Measurements from ENCODE around the gene ADAM12. TPM values are rescaled to one million over a fixed set of nuclear protein-coding genes. Genes with fewer than 3 reads are reported as not detected.

Gene ADAM12
- total and polyA plus RNA-seq, 2 donors (not counting 3 experiments of a cell fraction or from before 2014, with no cell fraction given), result 0.22 to 0.33 TPM

DNA sequence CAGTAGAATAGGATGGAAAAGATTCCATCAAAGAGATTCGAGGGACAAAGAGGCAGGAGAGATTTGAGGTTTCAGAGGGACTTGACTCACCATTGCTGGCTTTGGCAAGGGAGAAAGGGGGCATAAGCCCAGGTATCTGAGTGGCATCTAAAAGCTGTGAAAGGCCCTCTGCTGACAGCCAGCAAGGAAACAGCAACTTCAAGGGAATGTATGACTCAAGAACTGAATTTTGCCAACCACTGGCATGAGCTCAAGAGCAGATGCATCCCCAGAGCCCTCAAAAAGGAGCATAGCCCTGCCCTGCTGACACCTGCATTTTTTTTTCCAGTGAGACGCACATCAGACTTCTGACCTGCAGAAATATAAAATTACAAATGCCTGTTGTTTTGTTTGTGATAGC is 19.6 kb upstream of the ADAM12 start:
- intact Hi-C loops (cut with micrococcal nuclease), result no loop called here
- FAIRE-seq (no peak), DNase-seq (ENCODE audit: low read depth, low spot score) (no peak)
- Histone ChIP-seq H3K9me3 (replicated peaks; ENCODE audit: control insufficient read depth, insufficient read depth, low read length) (no peaks in the 10 kb centered on the region), H2AFZ (ENCODE audit: low read depth, low read length) (no peak overlapping the region), H3K79me2 (ENCODE audit: control insufficient read depth, insufficient read depth, low read length) (no peaks in the 10 kb centered on the region), H3K27me3 (ENCODE audit: control insufficient read depth in 2 of 2, insufficient read depth in 2 of 2, low read length in 2 of 2) (no peaks in the 10 kb centered on the region), H3K4me3 (replicated peaks in 1 of 3; ENCODE audit: insufficient read depth in 1 of 3, low read depth in 1 of 3, low read length in 3 of 3) (no peak overlapping the region), H3K36me3 (ENCODE audit: control insufficient read depth in 2 of 2, extremely low read depth in 1 of 2, insufficient read depth in 2 of 2, low read length in 2 of 2) (no peaks in the 10 kb centered on the region), H3K4me2 (ENCODE audit: insufficient read depth, low read length) (no peak overlapping the region), H3K4me1 (ENCODE audit: control insufficient read depth, extremely low read depth, insufficient read depth, low read length) (no peaks in the 10 kb centered on the region), H4K20me1 (replicated peaks; ENCODE audit: control insufficient read depth, extremely low read depth, insufficient read depth, low read length) (no peaks in the 10 kb centered on the region), H3K27ac (ENCODE audit: insufficient read depth, low read depth, low read length) (no peak overlapping the region), H3K9me1 (replicated peaks; ENCODE audit: control insufficient read depth, extremely low read depth, insufficient read depth, low read length) (no peaks in the 10 kb centered on the region), H3K9ac (replicated peaks; ENCODE audit: extremely low read depth, insufficient read depth, low read length) (no peak overlapping the region)
- TF ChIP-seq, protein P1, sequence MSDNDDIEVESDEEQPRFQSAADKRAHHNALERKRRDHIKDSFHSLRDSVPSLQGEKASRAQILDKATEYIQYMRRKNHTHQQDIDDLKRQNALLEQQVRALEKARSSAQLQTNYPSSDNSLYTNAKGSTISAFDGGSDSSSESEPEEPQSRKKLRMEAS (IDR thresholded peaks at IDR 0.05; ENCODE audit: insufficient read depth, insufficient read length), result no peak
- TF ChIP-seq EZH2 (IDR thresholded peaks at IDR 0.05; ENCODE audit: borderline replicate concordance, low read depth, low read length, severe bottlenecking), result no peak
- BruUV-seq (replicated peaks), result no TSS peak
- dilution Hi-C loops (cut with MboI; ENCODE audit: extremely low pct_ligation_motif_present, low sequenced_read_pairs), result no loop called here
- ChIA-PET POLR2A (no interaction called here), CTCF (no interaction called here)

DNA sequence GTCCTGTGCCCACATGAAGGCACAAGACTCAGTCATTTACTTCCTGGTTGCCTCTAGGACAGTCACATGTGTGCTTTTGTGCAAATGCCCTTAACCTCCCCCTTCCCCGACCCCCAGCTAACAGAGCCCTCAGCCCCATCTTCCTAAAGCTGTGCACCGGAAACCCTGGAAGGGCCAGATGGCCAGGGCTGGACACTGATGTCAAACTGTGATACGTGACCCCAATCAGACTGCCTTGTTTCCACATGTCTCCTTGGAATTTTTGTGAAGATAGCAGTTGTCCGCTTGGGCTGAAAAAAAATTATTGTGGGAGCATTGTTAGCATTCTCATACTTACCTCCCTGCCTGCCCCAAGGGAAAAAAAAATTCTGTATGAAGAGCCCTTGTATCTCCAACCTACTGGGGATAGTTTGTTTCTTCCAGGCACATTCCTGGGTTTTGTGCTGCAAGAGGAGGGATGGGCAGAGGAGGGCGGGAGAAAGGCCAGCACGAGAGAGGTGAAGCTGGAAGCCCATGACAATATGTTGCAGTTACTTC is 17.0 kb upstream of the ADAM12 start:
- no peak overlapping the region for H3K4me3 ChIP-seq (replicated peaks in 1 of 3; ENCODE audit: insufficient read depth in 1 of 3, low read depth in 1 of 3, low read length in 3 of 3)
- no peaks in the 10 kb centered on the region for H3K36me3 ChIP-seq (ENCODE audit: control insufficient read depth in 2 of 2, extremely low read depth in 1 of 2, insufficient read depth in 2 of 2, low read length in 2 of 2)
- dilution Hi-C loops (cut with MboI; ENCODE audit: extremely low pct_ligation_motif_present, low sequenced_read_pairs) (no loop called here), intact Hi-C loops (cut with micrococcal nuclease) (no loop called here)
- TF ChIP-seq JUN (IDR thresholded peaks at IDR 0.05; ENCODE audit: borderline replicate concordance, insufficient read depth, insufficient read length, low read depth) (no peak), FOS (IDR thresholded peaks at IDR 0.05; ENCODE audit: borderline replicate concordance, insufficient read depth, low read length) (no peak), GATA2 (IDR thresholded peaks at IDR 0.05; ENCODE audit: insufficient read depth, insufficient read length, low read depth, low read length) (no peak), POLR2AphosphoS5 (IDR thresholded peaks at IDR 0.05; ENCODE audit: insufficient read depth, low read depth, low read length) (no peak), MYC (IDR thresholded peaks at IDR 0.05; ENCODE audit: low read depth, low read length) (no peak), EZH2 (IDR thresholded peaks at IDR 0.05; ENCODE audit: borderline replicate concordance, low read depth, low read length, severe bottlenecking) (no peak), POLR2A (IDR thresholded peaks at IDR 0.05; ENCODE audit: low read depth, low read length) (no peak)
- TF ChIP-seq, protein P1 (IDR thresholded peaks at IDR 0.05; ENCODE audit: insufficient read depth, insufficient read length), result no peak
- TF ChIP-seq, protein P2, sequence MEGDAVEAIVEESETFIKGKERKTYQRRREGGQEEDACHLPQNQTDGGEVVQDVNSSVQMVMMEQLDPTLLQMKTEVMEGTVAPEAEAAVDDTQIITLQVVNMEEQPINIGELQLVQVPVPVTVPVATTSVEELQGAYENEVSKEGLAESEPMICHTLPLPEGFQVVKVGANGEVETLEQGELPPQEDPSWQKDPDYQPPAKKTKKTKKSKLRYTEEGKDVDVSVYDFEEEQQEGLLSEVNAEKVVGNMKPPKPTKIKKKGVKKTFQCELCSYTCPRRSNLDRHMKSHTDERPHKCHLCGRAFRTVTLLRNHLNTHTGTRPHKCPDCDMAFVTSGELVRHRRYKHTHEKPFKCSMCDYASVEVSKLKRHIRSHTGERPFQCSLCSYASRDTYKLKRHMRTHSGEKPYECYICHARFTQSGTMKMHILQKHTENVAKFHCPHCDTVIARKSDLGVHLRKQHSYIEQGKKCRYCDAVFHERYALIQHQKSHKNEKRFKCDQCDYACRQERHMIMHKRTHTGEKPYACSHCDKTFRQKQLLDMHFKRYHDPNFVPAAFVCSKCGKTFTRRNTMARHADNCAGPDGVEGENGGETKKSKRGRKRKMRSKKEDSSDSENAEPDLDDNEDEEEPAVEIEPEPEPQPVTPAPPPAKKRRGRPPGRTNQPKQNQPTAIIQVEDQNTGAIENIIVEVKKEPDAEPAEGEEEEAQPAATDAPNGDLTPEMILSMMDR (IDR thresholded peaks at IDR 0.05; ENCODE audit: extremely low read depth in 1 of 2, insufficient read depth in 1 of 2, low read depth in 1 of 2, low read length in 2 of 2), result no peak
- no peak overlapping the region for H3K4me2 ChIP-seq (ENCODE audit: insufficient read depth, low read length)
- H3K4me1 ChIP-seq (ENCODE audit: control insufficient read depth, extremely low read depth, insufficient read depth, low read length), result no peaks in the 10 kb centered on the region
- BruUV-seq (replicated peaks), result no TSS peak
- POLR2A ChIA-PET, result no interaction called here
- no peak for FAIRE-seq
- no peaks in the 10 kb centered on the region for H3K79me2 ChIP-seq (ENCODE audit: control insufficient read depth, insufficient read depth, low read length)
- H4K20me1 ChIP-seq (replicated peaks; ENCODE audit: control insufficient read depth, extremely low read depth, insufficient read depth, low read length), result no peaks in the 10 kb centered on the region
- CTCF ChIA-PET, result no interaction called here
- no peaks in the 10 kb centered on the region for H3K9me3 ChIP-seq (replicated peaks; ENCODE audit: control insufficient read depth, insufficient read depth, low read length)
- no peak for DNase-seq (ENCODE audit: low read depth, low spot score)
- no peaks in the 10 kb centered on the region for H3K27me3 ChIP-seq (ENCODE audit: control insufficient read depth in 2 of 2, insufficient read depth in 2 of 2, low read length in 2 of 2)
- H3K9me1 ChIP-seq (replicated peaks; ENCODE audit: control insufficient read depth, extremely low read depth, insufficient read depth, low read length), result no peaks in the 10 kb centered on the region
- no peak overlapping the region for H2AFZ ChIP-seq (ENCODE audit: low read depth, low read length)
- H3K27ac ChIP-seq (ENCODE audit: insufficient read depth, low read depth, low read length), result no peak overlapping the region
- no peak overlapping the region for H3K9ac ChIP-seq (replicated peaks; ENCODE audit: extremely low read depth, insufficient read depth, low read length)
